IPS DF 6.9 (cell line): ENCODE data around the gene F2RL1.
"Not testable (repeated sequence)": the region's sequence is repeated elsewhere in the genome, so short reads cannot be mapped to it uniquely, and the experiment has no call there.

Source experiments
- DNase-seq: peaks from one replicate; pipeline ENCODE4 v3.0.0-alpha.2; 2013; ENCODE audit warnings: low read depth, low spot score
- H3K27ac ChIP-seq: one replicate; pipeline ENCODE4 v1.5.1; 2013; ENCODE audit warnings: low read length, control low read depth
- H3K27me3 ChIP-seq: 2 replicates; pipeline ENCODE4 v1.6.1; 2013; ENCODE audit warnings: mild to moderate bottlenecking, low read length; ENCODE audit not compliant: control insufficient read depth, insufficient read depth
- H3K36me3 ChIP-seq: 2 replicates; pipeline ENCODE4 v1.6.1; 2013; ENCODE audit warnings: low read length; ENCODE audit not compliant: control insufficient read depth, insufficient read depth
- H3K4me1 ChIP-seq: 2 replicates; pipeline ENCODE4 v1.6.1; 2013; ENCODE audit warnings: low read length; ENCODE audit not compliant: control insufficient read depth, insufficient read depth
- H3K4me3 ChIP-seq: 2 replicates; pipeline ENCODE4 v1.5.1; 2013; ENCODE audit warnings: mild to moderate bottlenecking, low read length
- H3K9me3 ChIP-seq: 2 replicates; pipeline ENCODE4 v1.6.1; 2013; ENCODE audit warnings: low read length, inconsistent platforms; ENCODE audit not compliant: control insufficient read depth, insufficient read depth
- WGBS: extraction: QIAGEN DNeasy Blood & Tissue Kit; methylation state at CpG from one replicate; pipeline ENCODE4 v1.1.7; 2013; ENCODE audit warnings: mixed read lengths, missing lambda C conversion rate; ENCODE audit not compliant: insufficient read length, insufficient coverage; 5-methylcytosine and 5-hydroxymethylcytosine counted together

Gene F2RL1

GRCh38 chr5:76805821-76806505 is 12.9 kb upstream of the F2RL1 start:
- Histone ChIP-seq H3K27ac (no peak overlapping the region), H3K4me1 (peaks cover 3% of the 10 kb centered on the region; the same call in 1 of the 2 replicates), H3K36me3 (no peaks in the 10 kb centered on the region), H3K27me3 (no peaks in the 10 kb centered on the region), H3K9me3 (no peaks in the 10 kb centered on the region), H3K4me3 (no peak overlapping the region)
- WGBS = no CpG with 5 or more reads among the region's 7 CpGs
- DNase-seq = no peak

- H3K4me3 ChIP-seq = no peak overlapping the region
- no peaks in the 10 kb centered on the region for H3K9me3 ChIP-seq
- peak overlapping the region; percentile 77 for H3K27ac ChIP-seq
- no peaks in the 10 kb centered on the region for H3K27me3 ChIP-seq
- peaks cover 3% of the 10 kb centered on the region; the same call in 1 of the 2 replicates for H3K4me1 ChIP-seq
- no peak for DNase-seq
- WGBS = no CpG with 5 or more reads among the region's 3 CpGs
- no peaks in the 10 kb centered on the region for H3K36me3 ChIP-seq
Observed at GRCh38 chr5:76807296-76807695, 11.5 kb upstream of the F2RL1 start.

DNA sequence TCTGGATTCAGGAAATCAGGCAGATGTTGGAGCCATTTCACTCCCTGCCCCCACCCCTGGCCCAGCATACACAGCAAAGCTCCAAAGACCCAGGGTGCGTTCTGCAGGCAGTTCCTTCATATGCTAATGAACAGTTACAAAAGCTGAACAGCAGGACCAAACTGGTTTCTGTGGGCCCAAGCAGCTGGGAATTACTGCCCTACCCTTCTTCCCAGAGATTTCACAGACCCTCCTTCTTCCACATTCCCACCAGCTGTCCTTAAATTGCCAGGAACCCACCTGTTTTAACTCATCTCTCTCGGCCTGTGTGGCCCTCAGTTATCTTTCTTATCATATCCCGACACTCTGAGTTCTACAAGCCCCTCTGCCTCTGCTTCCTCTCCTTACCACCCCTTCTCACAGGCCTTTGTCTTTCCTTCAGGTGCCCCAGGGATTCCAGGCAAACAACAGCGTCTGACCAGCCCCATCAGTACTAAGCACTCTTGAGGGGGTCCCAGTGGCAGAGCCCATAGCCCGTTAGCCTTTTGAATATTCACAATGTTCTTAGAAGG is 10.6 kb upstream of the F2RL1 start:
- Histone ChIP-seq H3K27me3 (no peaks in the 10 kb centered on the region), H3K36me3 (no peaks in the 10 kb centered on the region), H3K27ac (no peak overlapping the region), H3K4me3 (no peak overlapping the region), H3K9me3 (no peaks in the 10 kb centered on the region), H3K4me1 (peaks cover 3% of the 10 kb centered on the region; the same call in 1 of the 2 replicates)
- peak; percentile 93 for DNase-seq
- WGBS = no CpG with 5 or more reads among the region's 5 CpGs

GRCh38 chr5:76809141-76809540 is 9.7 kb upstream of the F2RL1 start:
- Histone ChIP-seq H3K27ac (no peak overlapping the region), H3K27me3 (no peaks in the 10 kb centered on the region), H3K4me1 (peaks cover 3% of the 10 kb centered on the region; the same call in 1 of the 2 replicates), H3K4me3 (no peak overlapping the region), H3K9me3 (no peaks in the 10 kb centered on the region), H3K36me3 (no peaks in the 10 kb centered on the region)
- DNase-seq = no peak
- no CpG with 5 or more reads among the region's 4 CpGs for WGBS

- H3K4me1 ChIP-seq = peaks cover 1% of the 10 kb centered on the region; the same call in 1 of the 2 replicates
- H3K27ac ChIP-seq = no peak overlapping the region
- DNase-seq = no peak
- H3K9me3 ChIP-seq = no peaks in the 10 kb centered on the region
- no peaks in the 10 kb centered on the region for H3K36me3 ChIP-seq
- H3K27me3 ChIP-seq = no peaks in the 10 kb centered on the region
- H3K4me3 ChIP-seq = no peak overlapping the region
- no CpG with 5 or more reads among the region's 6 CpGs for WGBS
Observed at GRCh38 chr5:76810236-76810635, 8.6 kb upstream of the F2RL1 start.

GRCh38 chr5:76811214-76811613 is 7.6 kb upstream of the F2RL1 start:
- WGBS = 100% methylated on average over 2 of the region's 5 CpGs
- Histone ChIP-seq H3K27me3 (no peaks in the 10 kb centered on the region), H3K27ac (no peak overlapping the region), H3K4me3 (no peak overlapping the region), H3K36me3 (no peaks in the 10 kb centered on the region), H3K4me1 (no peaks in the 10 kb centered on the region; the same call in 1 of the 2 replicates), H3K9me3 (no peaks in the 10 kb centered on the region)
- no peak for DNase-seq

GRCh38 chr5:76812209-76812608 is 6.6 kb upstream of the F2RL1 start:
- H3K4me3 ChIP-seq, H3K4me1 ChIP-seq, H3K9me3 ChIP-seq, H3K27ac ChIP-seq, H3K36me3 ChIP-seq, DNase-seq, H3K27me3 ChIP-seq: not testable (repeated sequence)
- WGBS = no CpG with 5 or more reads among the region's 32 CpGs

DNA sequence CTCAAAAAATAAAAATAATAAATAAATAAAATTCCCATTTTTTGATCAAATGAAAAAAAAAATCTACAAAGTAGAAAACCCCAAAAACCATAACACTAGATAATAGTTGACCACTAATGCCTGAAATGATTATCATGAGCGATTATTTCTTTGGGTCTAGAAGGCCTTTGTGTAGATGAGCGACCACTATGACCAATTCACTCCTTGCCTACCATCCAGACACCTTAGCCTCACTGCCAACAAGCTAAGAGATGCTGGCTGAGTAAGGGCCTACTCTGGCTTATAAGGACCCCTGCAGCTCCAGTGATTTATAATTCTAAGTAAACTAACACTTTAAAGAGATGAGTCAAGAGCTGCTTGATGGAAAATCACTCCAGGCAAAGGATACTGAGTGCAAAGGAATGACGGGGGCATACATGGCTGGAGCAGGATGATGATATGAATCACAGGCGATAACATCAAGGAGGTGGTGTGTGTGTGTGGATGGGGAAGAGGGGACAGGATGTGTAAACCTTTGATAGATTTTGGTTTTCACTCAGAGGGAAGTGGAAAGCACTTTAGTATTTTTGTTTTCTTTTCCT is 4.8 kb upstream of the F2RL1 start:
- no CpG with 5 or more reads among the region's 4 CpGs for WGBS
- Histone ChIP-seq H3K27ac (no peak overlapping the region), H3K4me1 (no peaks in the 10 kb centered on the region), H3K4me3 (no peak overlapping the region), H3K9me3 (no peaks in the 10 kb centered on the region), H3K36me3 (no peaks in the 10 kb centered on the region), H3K27me3 (no peaks in the 10 kb centered on the region)
- DNase-seq = no peak

GRCh38 chr5:76816110-76816831 is 2.6 kb upstream of the F2RL1 start:
- Histone ChIP-seq H3K27me3 (no peaks in the 10 kb centered on the region), H3K36me3 (no peaks in the 10 kb centered on the region), H3K27ac (no peak overlapping the region), H3K4me1 (no peaks in the 10 kb centered on the region; the same call in 1 of the 2 replicates), H3K4me3 (no peak overlapping the region), H3K9me3 (no peaks in the 10 kb centered on the region)
- DNase-seq = no peak
- no CpG with 5 or more reads among the region's 3 CpGs for WGBS

DNA sequence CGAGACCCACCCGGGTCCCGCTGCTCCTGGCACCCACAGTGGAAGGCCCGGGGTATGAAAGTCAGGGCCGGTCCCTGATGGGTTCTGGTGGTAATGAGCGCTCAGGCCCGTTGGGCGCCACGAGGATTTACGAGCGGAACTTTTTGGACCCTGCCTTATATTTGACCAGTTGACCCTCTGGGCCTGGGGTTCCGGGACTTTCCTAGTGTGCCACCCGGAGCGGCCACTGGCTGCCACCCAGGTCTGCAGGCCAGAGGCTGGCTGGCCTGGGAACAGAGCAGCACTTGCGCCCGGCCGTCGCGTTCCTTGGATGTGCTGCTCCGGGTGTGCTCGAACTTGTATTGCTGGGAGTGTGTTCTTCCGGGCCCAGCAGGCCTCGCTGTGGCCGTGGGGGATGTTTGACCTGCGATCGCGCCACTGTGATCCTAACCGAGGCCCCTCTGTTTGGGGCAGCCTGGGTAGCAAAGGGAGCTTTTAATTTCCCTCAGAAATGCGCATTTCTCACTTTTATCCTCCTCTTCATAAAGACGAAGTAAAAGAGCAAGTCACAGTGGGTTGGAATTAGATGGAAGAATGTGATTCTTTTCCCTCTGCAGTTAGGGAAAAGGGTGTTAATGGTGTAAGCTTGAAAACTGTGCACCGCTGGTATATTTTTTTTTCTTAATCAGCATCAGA is 1.2 kb downstream of the F2RL1 start:
- DNase-seq = no peak
- Histone ChIP-seq H3K27ac (no peak overlapping the region), H3K9me3 (no peaks in the 10 kb centered on the region), H3K4me3 (peak overlapping the region; percentile 79), H3K4me1 (no peaks in the 10 kb centered on the region; the same call in 1 of the 2 replicates), H3K27me3 (no peaks in the 10 kb centered on the region), H3K36me3 (no peaks in the 10 kb centered on the region)
- no CpG with 5 or more reads among the region's 31 CpGs for WGBS
